Measurements from ENCODE around the gene RBFOX1.

Gene RBFOX1

DNA sequence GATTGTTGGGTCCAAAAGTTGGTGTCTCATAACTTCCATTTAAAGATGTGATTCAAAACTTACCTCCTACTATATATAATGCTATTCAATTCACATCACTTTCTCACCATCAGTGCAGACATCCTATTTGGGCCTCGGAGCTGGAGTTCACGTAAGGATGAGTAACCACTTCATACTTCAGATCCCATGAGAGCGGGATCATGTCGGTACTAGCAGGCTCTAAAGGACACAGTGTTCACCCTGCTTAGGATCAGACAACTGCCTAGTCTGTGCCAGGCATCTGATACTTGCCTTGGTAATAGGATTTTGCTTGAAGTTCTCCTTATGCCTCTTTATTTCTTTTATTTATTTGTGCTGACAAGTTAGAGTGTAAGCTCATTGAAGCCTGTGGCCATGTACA is 39.5 kb downstream of the RBFOX1 start:
- Histone ChIP-seq H3K36me3 (ENCODE audit: control insufficient read depth, insufficient read depth, low read length) (no peaks in the 10 kb centered on the region), H3K9me3 (ENCODE audit: control insufficient read depth, low read length) (no peaks in the 10 kb centered on the region), H3K4me3 (ENCODE audit: extremely low read depth, insufficient read depth, low read length, poor library complexity, severe bottlenecking) (no peak overlapping the region), H3K4me1 (ENCODE audit: control insufficient read depth, insufficient read depth, low read length, poor library complexity, severe bottlenecking) (no peaks in the 10 kb centered on the region), H3K27ac (ENCODE audit: low read depth, low read length, severe bottlenecking) (no peak overlapping the region)
- 80 to 94% methylated on average over 1 to 4 of the region's 4 CpGs for WGBS, 2 experiments (ENCODE audit: insufficient coverage in 2 of 2)

GRCh38 chr16:7373776-7374175 is 41.1 kb downstream of the RBFOX1 start:
- Histone ChIP-seq H3K9me3 (ENCODE audit: control insufficient read depth, low read length) (no peaks in the 10 kb centered on the region), H3K27ac (ENCODE audit: low read depth, low read length, severe bottlenecking) (no peak overlapping the region), H3K4me1 (ENCODE audit: control insufficient read depth, insufficient read depth, low read length, poor library complexity, severe bottlenecking) (no peaks in the 10 kb centered on the region), H3K4me3 (ENCODE audit: extremely low read depth, insufficient read depth, low read length, poor library complexity, severe bottlenecking) (no peak overlapping the region), H3K36me3 (ENCODE audit: control insufficient read depth, insufficient read depth, low read length) (no peaks in the 10 kb centered on the region)
- WGBS, 2 experiments (ENCODE audit: insufficient coverage in 2 of 2) = 95 to 100% methylated on average over 3 to 4 of the region's 5 CpGs

DNA sequence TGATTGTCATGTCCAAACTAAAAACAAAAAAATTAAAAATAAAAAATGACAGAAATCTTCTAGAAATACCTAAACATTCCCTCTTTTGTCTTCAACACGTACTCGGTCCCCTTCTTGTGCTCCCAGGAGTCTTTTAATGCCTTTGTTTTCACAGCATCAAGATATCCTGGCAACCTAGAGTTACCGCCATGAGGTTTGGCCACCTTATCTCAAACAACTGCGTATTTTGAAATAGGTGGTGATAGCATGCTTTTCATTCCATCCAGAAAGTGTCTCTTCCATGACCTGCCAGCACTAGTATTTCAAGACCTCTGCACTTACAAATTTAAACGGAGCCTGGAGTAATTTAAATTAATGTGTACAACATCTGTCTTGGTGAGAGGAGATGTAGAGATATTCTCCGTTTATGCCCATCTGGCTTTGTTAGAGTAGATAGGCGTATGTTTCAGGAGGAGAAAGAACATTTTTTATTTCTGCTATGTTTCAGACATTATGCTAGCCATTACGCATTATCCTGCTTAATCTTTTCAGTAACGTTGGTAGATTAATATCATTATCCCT is 42.0 kb downstream of the RBFOX1 start:
- Histone ChIP-seq H3K4me3 (ENCODE audit: extremely low read depth, insufficient read depth, low read length, poor library complexity, severe bottlenecking) (no peak overlapping the region), H3K4me1 (ENCODE audit: control insufficient read depth, insufficient read depth, low read length, poor library complexity, severe bottlenecking) (no peaks in the 10 kb centered on the region), H3K36me3 (ENCODE audit: control insufficient read depth, insufficient read depth, low read length) (no peaks in the 10 kb centered on the region), H3K27ac (ENCODE audit: low read depth, low read length, severe bottlenecking) (no peak overlapping the region), H3K9me3 (ENCODE audit: control insufficient read depth, low read length) (no peaks in the 10 kb centered on the region)
- 75 to 91% methylated on average over 5 of the region's 9 CpGs for WGBS, 2 experiments (ENCODE audit: insufficient coverage in 2 of 2)

GRCh38 chr16:7376227-7376626 is 43.6 kb downstream of the RBFOX1 start:
- Histone ChIP-seq H3K4me1 (ENCODE audit: control insufficient read depth, insufficient read depth, low read length, poor library complexity, severe bottlenecking) (no peaks in the 10 kb centered on the region), H3K4me3 (ENCODE audit: extremely low read depth, insufficient read depth, low read length, poor library complexity, severe bottlenecking) (no peak overlapping the region), H3K9me3 (ENCODE audit: control insufficient read depth, low read length) (no peaks in the 10 kb centered on the region), H3K36me3 (ENCODE audit: control insufficient read depth, insufficient read depth, low read length) (no peaks in the 10 kb centered on the region), H3K27ac (ENCODE audit: low read depth, low read length, severe bottlenecking) (no peak overlapping the region)
- WGBS, 2 experiments (ENCODE audit: insufficient coverage in 2 of 2) = 89% methylated on average over 3 of the region's 5 CpGs; no CpG with 5 or more reads in 1 of the 2 experiments

DNA sequence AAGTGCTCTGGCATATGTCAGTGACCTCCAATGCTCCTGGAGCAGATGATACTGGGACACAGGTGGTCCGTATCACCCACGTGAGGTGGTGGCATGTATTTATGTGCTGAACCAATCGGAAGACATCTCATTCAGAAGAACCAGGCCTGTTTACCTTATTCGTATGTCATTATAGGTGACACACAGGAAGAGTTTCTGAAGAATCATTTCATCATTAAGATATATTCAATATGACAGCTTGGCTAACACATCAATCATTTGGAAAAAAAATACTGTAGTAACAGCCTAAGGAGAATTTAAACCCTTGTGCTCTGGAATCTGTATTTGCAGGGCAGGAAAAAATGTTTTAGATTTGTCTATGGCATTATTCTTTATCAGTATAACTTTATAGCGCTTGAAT is 44.6 kb downstream of the RBFOX1 start:
- no peaks in the 10 kb centered on the region for H3K36me3 ChIP-seq (ENCODE audit: control insufficient read depth, insufficient read depth, low read length)
- H3K4me3 ChIP-seq (ENCODE audit: extremely low read depth, insufficient read depth, low read length, poor library complexity, severe bottlenecking) = no peak overlapping the region
- no peaks in the 10 kb centered on the region for H3K4me1 ChIP-seq (ENCODE audit: control insufficient read depth, insufficient read depth, low read length, poor library complexity, severe bottlenecking)
- WGBS, 2 experiments (ENCODE audit: insufficient coverage in 2 of 2) = 93 to 96% methylated on average over 3 of the region's 5 CpGs
- H3K27ac ChIP-seq (ENCODE audit: low read depth, low read length, severe bottlenecking) = no peak overlapping the region
- no peaks in the 10 kb centered on the region for H3K9me3 ChIP-seq (ENCODE audit: control insufficient read depth, low read length)

- H3K36me3 ChIP-seq (ENCODE audit: control insufficient read depth, insufficient read depth, low read length) = no peaks in the 10 kb centered on the region
- H3K27ac ChIP-seq (ENCODE audit: low read depth, low read length, severe bottlenecking) = no peak overlapping the region
These were observed 45.5 kb downstream of the RBFOX1 start for GRCh38 chr16:7378024-7378695.

GRCh38 chr16:7380441-7380840 is 47.8 kb downstream of the RBFOX1 start:
- H3K4me3 ChIP-seq (ENCODE audit: extremely low read depth, insufficient read depth, low read length, poor library complexity, severe bottlenecking) = no peak overlapping the region
- no peaks in the 10 kb centered on the region for H3K9me3 ChIP-seq (ENCODE audit: control insufficient read depth, low read length)
- 90 to 100% methylated on average over 4 of the region's 5 CpGs for WGBS, 2 experiments (ENCODE audit: insufficient coverage in 2 of 2)
- H3K4me1 ChIP-seq (ENCODE audit: control insufficient read depth, insufficient read depth, low read length, poor library complexity, severe bottlenecking) = no peaks in the 10 kb centered on the region
- no peaks in the 10 kb centered on the region for H3K36me3 ChIP-seq (ENCODE audit: control insufficient read depth, insufficient read depth, low read length)
- no peak overlapping the region for H3K27ac ChIP-seq (ENCODE audit: low read depth, low read length, severe bottlenecking)

More at GRCh38 chr16:7378024-7378695, 45.5 kb downstream of the RBFOX1 start:
- 94 to 95% methylated on average over 12 to 16 of the region's 16 CpGs for WGBS, 2 experiments (ENCODE audit: insufficient coverage in 2 of 2)
- Histone ChIP-seq H3K4me3 (ENCODE audit: extremely low read depth, insufficient read depth, low read length, poor library complexity, severe bottlenecking) (no peak overlapping the region), H3K4me1 (ENCODE audit: control insufficient read depth, insufficient read depth, low read length, poor library complexity, severe bottlenecking) (no peaks in the 10 kb centered on the region), H3K9me3 (ENCODE audit: control insufficient read depth, low read length) (no peaks in the 10 kb centered on the region)

DNA sequence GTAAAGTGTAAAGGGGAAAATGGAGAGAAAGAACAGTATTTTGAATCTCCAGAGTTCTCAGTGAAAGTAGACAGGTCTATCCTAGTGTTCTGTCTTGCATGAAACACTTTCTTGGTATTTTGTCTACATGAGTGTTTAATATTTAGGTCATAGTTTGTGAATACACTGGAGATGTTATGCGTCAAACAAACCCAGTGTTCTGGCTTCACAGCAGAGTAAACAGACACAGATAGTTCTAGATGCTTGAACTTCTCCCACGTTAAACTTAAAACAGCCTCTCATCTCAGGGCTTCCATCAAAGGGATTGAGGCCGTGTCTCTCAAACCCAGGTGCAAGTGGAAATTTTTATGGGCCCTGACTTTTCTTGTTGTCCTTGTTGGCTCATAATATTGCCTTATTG is 48.3 kb downstream of the RBFOX1 start:
- Histone ChIP-seq H3K36me3 (ENCODE audit: control insufficient read depth, insufficient read depth, low read length) (no peaks in the 10 kb centered on the region), H3K4me1 (ENCODE audit: control insufficient read depth, insufficient read depth, low read length, poor library complexity, severe bottlenecking) (no peaks in the 10 kb centered on the region), H3K9me3 (ENCODE audit: control insufficient read depth, low read length) (no peaks in the 10 kb centered on the region), H3K4me3 (ENCODE audit: extremely low read depth, insufficient read depth, low read length, poor library complexity, severe bottlenecking) (no peak overlapping the region), H3K27ac (ENCODE audit: low read depth, low read length, severe bottlenecking) (no peak overlapping the region)
- 80% methylated on average over 1 of the region's 3 CpGs; no CpG with 5 or more reads in 1 of the 2 experiments for WGBS, 2 experiments (ENCODE audit: insufficient coverage in 2 of 2)

- no peak overlapping the region for H3K27ac ChIP-seq (ENCODE audit: low read depth, low read length, severe bottlenecking)
- no peaks in the 10 kb centered on the region for H3K9me3 ChIP-seq (ENCODE audit: control insufficient read depth, low read length)
- 88 to 90% methylated on average over 4 of the region's 6 CpGs for WGBS, 2 experiments (ENCODE audit: insufficient coverage in 2 of 2)
- no peak overlapping the region for H3K4me3 ChIP-seq (ENCODE audit: extremely low read depth, insufficient read depth, low read length, poor library complexity, severe bottlenecking)
- no peaks in the 10 kb centered on the region for H3K4me1 ChIP-seq (ENCODE audit: control insufficient read depth, insufficient read depth, low read length, poor library complexity, severe bottlenecking)
- no peaks in the 10 kb centered on the region for H3K36me3 ChIP-seq (ENCODE audit: control insufficient read depth, insufficient read depth, low read length)
These were observed 49.0 kb downstream of the RBFOX1 start for GRCh38 chr16:7381671-7382070.

DNA sequence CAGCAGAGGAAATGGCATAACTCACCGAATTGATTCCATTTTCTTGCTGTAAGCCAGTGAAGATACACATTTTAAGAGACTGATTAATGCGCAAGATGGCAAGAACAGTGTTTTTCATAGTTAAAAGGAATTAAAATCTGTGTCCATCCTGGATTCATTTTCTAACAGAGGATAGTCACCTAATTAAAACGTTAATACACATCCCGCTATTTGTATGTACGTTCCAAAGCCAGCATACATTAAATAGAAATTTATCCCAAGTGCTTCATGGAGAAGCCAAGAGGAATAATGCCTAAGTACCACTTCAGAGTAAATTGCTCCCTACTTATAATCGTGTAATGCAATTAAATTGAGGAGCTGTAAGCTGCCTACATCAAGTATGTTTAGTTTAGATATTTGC is 49.9 kb downstream of the RBFOX1 start:
- H3K36me3 ChIP-seq (ENCODE audit: control insufficient read depth, insufficient read depth, low read length) = no peaks in the 10 kb centered on the region
- no peaks in the 10 kb centered on the region for H3K9me3 ChIP-seq (ENCODE audit: control insufficient read depth, low read length)
- H3K4me1 ChIP-seq (ENCODE audit: control insufficient read depth, insufficient read depth, low read length, poor library complexity, severe bottlenecking) = no peaks in the 10 kb centered on the region
- 86 to 100% methylated on average over 2 to 4 of the region's 6 CpGs for WGBS, 2 experiments (ENCODE audit: insufficient coverage in 2 of 2)
- H3K4me3 ChIP-seq (ENCODE audit: extremely low read depth, insufficient read depth, low read length, poor library complexity, severe bottlenecking) = no peak overlapping the region
- H3K27ac ChIP-seq (ENCODE audit: low read depth, low read length, severe bottlenecking) = no peak overlapping the region

DNA sequence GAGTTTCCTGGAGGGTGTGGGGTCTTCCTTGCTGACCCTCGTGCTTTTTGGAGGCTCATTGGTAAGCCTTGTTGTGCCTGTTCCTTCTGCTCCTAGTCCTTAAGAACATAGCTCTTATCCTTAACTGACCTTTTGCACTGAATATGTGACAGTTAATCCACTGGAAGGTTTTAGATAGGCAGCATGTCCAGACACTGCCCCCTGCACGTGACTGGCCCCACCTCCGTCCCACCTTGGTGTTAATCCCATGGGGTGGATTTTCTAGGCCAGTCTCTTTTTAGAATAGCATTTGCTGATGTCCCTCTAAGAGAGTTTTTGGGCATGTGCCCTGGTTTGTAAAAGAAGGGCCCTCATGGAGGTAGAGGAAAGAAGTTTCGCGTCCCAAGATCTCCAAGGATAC is 58.3 kb downstream of the RBFOX1 start:
- Histone ChIP-seq H3K36me3 (ENCODE audit: control insufficient read depth, insufficient read depth, low read length) (no peaks in the 10 kb centered on the region), H3K4me3 (ENCODE audit: extremely low read depth, insufficient read depth, low read length, poor library complexity, severe bottlenecking) (no peak overlapping the region), H3K4me1 (ENCODE audit: control insufficient read depth, insufficient read depth, low read length, poor library complexity, severe bottlenecking) (no peaks in the 10 kb centered on the region), H3K27ac (ENCODE audit: low read depth, low read length, severe bottlenecking) (no peak overlapping the region), H3K9me3 (ENCODE audit: control insufficient read depth, low read length) (no peaks in the 10 kb centered on the region)
- 90% methylated on average over 2 to 5 of the region's 5 CpGs for WGBS, 2 experiments (ENCODE audit: insufficient coverage in 2 of 2)
